ENCODE data around the gene LPO.

Gene LPO

GRCh38 chr17:58228679-58229078, 9.7 kb upstream of the LPO start:
- in situ Hi-C loops (cut with MboI; ENCODE audit: low sequenced_read_pairs) = no loop called here

GRCh38 chr17:58229384-58229783, 9.0 kb upstream of the LPO start:
- in situ Hi-C loops (cut with MboI; ENCODE audit: low sequenced_read_pairs) = no loop called here

- in situ Hi-C loops (cut with MboI; ENCODE audit: low sequenced_read_pairs) = no loop called here
Observed at GRCh38 chr17:58229881-58230280, 8.5 kb upstream of the LPO start.

GRCh38 chr17:58231641-58232040, 6.7 kb upstream of the LPO start:
- in situ Hi-C loops (cut with MboI; ENCODE audit: low sequenced_read_pairs) = no loop called here

GRCh38 chr17:58232707-58233156, 5.7 kb upstream of the LPO start:
- in situ Hi-C loops (cut with MboI; ENCODE audit: low sequenced_read_pairs) = no loop called here

- in situ Hi-C loops (cut with MboI; ENCODE audit: low sequenced_read_pairs) = no loop called here
Observed at GRCh38 chr17:58233543-58233942, 4.8 kb upstream of the LPO start.

- in situ Hi-C loops (cut with MboI; ENCODE audit: low sequenced_read_pairs) = no loop called here
Observed at GRCh38 chr17:58234512-58234911, 3.9 kb upstream of the LPO start.

- in situ Hi-C loops (cut with MboI; ENCODE audit: low sequenced_read_pairs) = no loop called here
Observed at GRCh38 chr17:58235821-58236220, 2.6 kb upstream of the LPO start.

GRCh38 chr17:58236394-58236793, 2.0 kb upstream of the LPO start:
- in situ Hi-C loops (cut with MboI; ENCODE audit: low sequenced_read_pairs) = no loop called here

- in situ Hi-C loops (cut with MboI; ENCODE audit: low sequenced_read_pairs) = no loop called here
Observed at GRCh38 chr17:58239987-58240386, 1.6 kb downstream of the LPO start.

GRCh38 chr17:58242171-58242784, 3.9 kb downstream of the LPO start:
- in situ Hi-C loops (cut with MboI; ENCODE audit: low sequenced_read_pairs) = no loop called here

- in situ Hi-C loops (cut with MboI; ENCODE audit: low sequenced_read_pairs) = no loop called here
Observed at GRCh38 chr17:58244963-58245362, 6.6 kb downstream of the LPO start.

GRCh38 chr17:58245428-58246103, 7.2 kb downstream of the LPO start:
- in situ Hi-C loops (cut with MboI; ENCODE audit: low sequenced_read_pairs) = no loop called here

- in situ Hi-C loops (cut with MboI; ENCODE audit: low sequenced_read_pairs) = no loop called here
Observed at GRCh38 chr17:58246104-58246740, 7.8 kb downstream of the LPO start.

GRCh38 chr17:58246781-58247180, 8.4 kb downstream of the LPO start:
- in situ Hi-C loops (cut with MboI; ENCODE audit: low sequenced_read_pairs) = no loop called here

GRCh38 chr17:58247511-58248363, 9.4 kb downstream of the LPO start:
- in situ Hi-C loops (cut with MboI; ENCODE audit: low sequenced_read_pairs) = no loop called here

GRCh38 chr17:58248955-58249269, 10.5 kb downstream of the LPO start:
- in situ Hi-C loops (cut with MboI; ENCODE audit: low sequenced_read_pairs) = no loop called here

GRCh38 chr17:58249270-58250133, 11.1 kb downstream of the LPO start:
- in situ Hi-C loops (cut with MboI; ENCODE audit: low sequenced_read_pairs) = no loop called here

- in situ Hi-C loops (cut with MboI; ENCODE audit: low sequenced_read_pairs) = no loop called here
Observed at GRCh38 chr17:58250344-58251011, 12.1 kb downstream of the LPO start.

GRCh38 chr17:58252141-58252540, 13.8 kb downstream of the LPO start:
- in situ Hi-C loops (cut with MboI; ENCODE audit: low sequenced_read_pairs) = no loop called here
